Osteoblast (primary cell): ENCODE measurements around the gene CANX. TPM values are rescaled to one million over a fixed set of nuclear protein-coding genes. Genes with fewer than 3 reads are reported as not detected.
A peak's percentile ranks its signal among the peaks of the same experiment; 100 is the strongest.
"Not testable (repeated sequence)": the region's sequence is repeated elsewhere in the genome, so short reads cannot be mapped to it uniquely, and the experiment has no call there.

Source experiments
- DNase-seq: peaks from one replicate; pipeline ENCODE4 v3.0.0; 2011; ENCODE audit warnings: low spot score, mixed read lengths; ENCODE audit not compliant: insufficient read length; ENCODE audit errors: missing footprints
- H2AFZ ChIP-seq: 2 replicates; pipeline ENCODE4 v1.6.0; 2011; ENCODE audit warnings: mild to moderate bottlenecking, low read length
- H3K27ac ChIP-seq: 2 replicates; pipeline ENCODE4 v1.5.1; 2011; ENCODE audit warnings: mild to moderate bottlenecking, low read depth, low read length, moderate library complexity
- H3K27me3 ChIP-seq: 2 replicates; pipeline ENCODE4 v1.6.0; 2012; ENCODE audit warnings: mild to moderate bottlenecking, control low read depth, inconsistent platforms, low read length, moderate library complexity; ENCODE audit not compliant: insufficient read depth
- H3K36me3 ChIP-seq: 2 replicates; pipeline ENCODE4 v1.5.1; 2011; ENCODE audit warnings: mild to moderate bottlenecking, low read length, control low read depth, moderate library complexity; ENCODE audit not compliant: insufficient read depth
- H3K4me1 ChIP-seq: 2 replicates; pipeline ENCODE4 v1.5.1; 2011; ENCODE audit warnings: mild to moderate bottlenecking, low read length, control low read depth, moderate library complexity; ENCODE audit not compliant: insufficient read depth
- H3K4me2 ChIP-seq: 2 replicates; pipeline ENCODE4 v1.6.0; 2011; ENCODE audit warnings: mild to moderate bottlenecking, low read length; ENCODE audit not compliant: insufficient read depth
- H3K4me3 ChIP-seq: fragments of 200-600 bp; sonication (generic); 3 replicates; pipeline ENCODE4 v1.5.1; 2012; ENCODE audit warnings: mild to moderate bottlenecking, low read length, inconsistent platforms; ENCODE audit not compliant: insufficient read depth
- H3K79me2 ChIP-seq: 2 replicates; pipeline ENCODE4 v1.6.0; 2012; ENCODE audit warnings: mild to moderate bottlenecking, low read length, control low read depth, inconsistent platforms; ENCODE audit not compliant: insufficient read depth
- H3K9me3 ChIP-seq: 2 replicates; pipeline ENCODE4 v1.5.1; 2011; ENCODE audit warnings: low read depth, low read length, control low read depth
- H4K20me1 ChIP-seq: 2 replicates; pipeline ENCODE4 v1.6.0; 2012; ENCODE audit warnings: mild to moderate bottlenecking, low read length, control low read depth; ENCODE audit not compliant: insufficient read depth
- CTCF ChIP-seq: IDR thresholded peaks from 2 replicates; pipeline ENCODE4 v1.5.1; 2011; ENCODE audit warnings: mild to moderate bottlenecking, low read depth, low read length, moderate library complexity; ENCODE audit errors: extremely low read depth
- total RNA-seq: library from RNA; depleted of rRNA; stranded (reverse); fragments of >200 nt; gene quantifications from 2 replicates; pipeline ENCODE4 v1.2.3, GENCODE V29; 2012

Gene CANX
- total RNA-seq: 689 and 698 TPM in 2 replicates

- no peak for DNase-seq
- H3K36me3 ChIP-seq: peaks cover 21% of the 10 kb centered on the region
Measured at GRCh38 chr5:179698935-179699615, at the start of gene CANX. Gene CANX, plus strand, starts transcription at chr5:179698967. Its CDS starts 6,715 bp downstream, at chr5:179705682.

GRCh38 chr5:179649166-179649703 lies 49.5 kb upstream of the CANX start:
- not testable (repeated sequence) for H4K20me1 ChIP-seq, H3K4me3 ChIP-seq, H3K4me2 ChIP-seq, H3K79me2 ChIP-seq, H3K27ac ChIP-seq, H3K4me1 ChIP-seq, H3K9me3 ChIP-seq, H2AFZ ChIP-seq, H3K36me3 ChIP-seq, H3K27me3 ChIP-seq
- DNase-seq: peak; percentile 46

More at GRCh38 chr5:179698935-179699615, at the start of gene CANX:
- Histone ChIP-seq H3K4me3 (peak within 1 kb of the TSS; percentile 87), H3K4me2 (peak within 1 kb of the TSS; percentile 97), H2AFZ (peak within 1 kb of the TSS; percentile 67), H3K27me3 (no peaks in the 10 kb centered on the region), H3K27ac (peak within 1 kb of the TSS; percentile 92), H3K4me1 (peaks cover 10% of the 10 kb centered on the region), H4K20me1 (peaks cover 38% of the 10 kb centered on the region), H3K79me2 (peaks cover 55% of the 10 kb centered on the region), H3K9me3 (no peaks in the 10 kb centered on the region)
- TF ChIP-seq CTCF: no peak

- not testable (repeated sequence) for H3K79me2 ChIP-seq, H3K27ac ChIP-seq, H2AFZ ChIP-seq, H4K20me1 ChIP-seq, H3K27me3 ChIP-seq, H3K4me2 ChIP-seq, H3K4me1 ChIP-seq, H3K36me3 ChIP-seq, DNase-seq, H3K9me3 ChIP-seq, H3K4me3 ChIP-seq
Measured at GRCh38 chr5:179650245-179650644, 48.5 kb upstream of the CANX start.

- not testable (repeated sequence) for H3K79me2 ChIP-seq, H3K4me3 ChIP-seq, H4K20me1 ChIP-seq, H3K27me3 ChIP-seq, H3K4me2 ChIP-seq, H3K9me3 ChIP-seq, H3K4me1 ChIP-seq, H3K36me3 ChIP-seq, DNase-seq, H2AFZ ChIP-seq, H3K27ac ChIP-seq
Measured at GRCh38 chr5:179653135-179653534, 45.6 kb upstream of the CANX start.

GRCh38 chr5:179657302-179658178 lies 41.2 kb upstream of the CANX start:
- DNase-seq, H3K27me3 ChIP-seq, H3K4me1 ChIP-seq, H4K20me1 ChIP-seq, H3K36me3 ChIP-seq, H3K79me2 ChIP-seq, H3K4me3 ChIP-seq, H2AFZ ChIP-seq, H3K9me3 ChIP-seq, H3K27ac ChIP-seq: not testable (repeated sequence)
- peak overlapping the region; percentile 53 for H3K4me2 ChIP-seq

GRCh38 chr5:179658179-179658856 lies 40.4 kb upstream of the CANX start:
- H3K27me3 ChIP-seq, H3K36me3 ChIP-seq, H3K4me1 ChIP-seq, H4K20me1 ChIP-seq, H3K79me2 ChIP-seq, H3K9me3 ChIP-seq: not testable (repeated sequence)
- peak overlapping the region; percentile 4 for H3K27ac ChIP-seq
- peak; percentile 90 for DNase-seq
- H3K4me2 ChIP-seq: peak overlapping the region; percentile 93
- peak overlapping the region; percentile 79 for H3K4me3 ChIP-seq
- peak overlapping the region; percentile 78 for H2AFZ ChIP-seq

- not testable (repeated sequence) for H3K27ac ChIP-seq, H3K9me3 ChIP-seq, H3K36me3 ChIP-seq, DNase-seq, H2AFZ ChIP-seq, H3K4me1 ChIP-seq, H3K79me2 ChIP-seq, H3K4me3 ChIP-seq, H3K4me2 ChIP-seq, H3K27me3 ChIP-seq, H4K20me1 ChIP-seq
Measured at GRCh38 chr5:179661647-179662046, 37.1 kb upstream of the CANX start.
